ENCODE measurements around the gene PNMT.

DNA sequence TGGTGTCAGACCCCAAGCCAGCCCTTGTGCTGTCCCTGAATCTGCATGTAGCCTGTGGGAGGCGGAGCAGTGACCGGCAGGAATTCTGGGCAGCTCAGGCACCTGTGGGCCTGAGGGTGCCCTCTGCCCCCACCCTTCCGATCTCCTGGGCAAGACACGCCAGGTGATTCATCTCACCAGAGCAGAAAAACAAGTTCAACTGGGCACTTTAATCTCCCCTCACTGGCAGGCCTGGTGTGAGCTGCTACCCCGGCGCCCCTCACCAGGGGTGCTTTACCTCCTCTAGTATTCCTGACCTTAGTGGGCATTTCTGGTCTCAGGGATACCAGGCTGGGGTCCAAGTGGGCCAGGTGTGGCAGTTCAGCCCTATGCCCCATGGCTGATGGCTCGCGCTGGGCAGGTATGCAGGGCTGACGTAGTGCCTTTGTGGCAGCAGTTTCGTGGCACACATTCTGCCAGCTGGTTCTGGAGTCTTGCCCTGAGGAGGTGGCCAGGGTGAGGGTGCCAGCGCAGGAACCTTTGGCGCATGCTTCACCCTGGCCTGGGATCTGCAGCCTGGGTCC is 37.6 kb downstream of the PNMT start:
- TF ChIP-seq, protein P1, sequence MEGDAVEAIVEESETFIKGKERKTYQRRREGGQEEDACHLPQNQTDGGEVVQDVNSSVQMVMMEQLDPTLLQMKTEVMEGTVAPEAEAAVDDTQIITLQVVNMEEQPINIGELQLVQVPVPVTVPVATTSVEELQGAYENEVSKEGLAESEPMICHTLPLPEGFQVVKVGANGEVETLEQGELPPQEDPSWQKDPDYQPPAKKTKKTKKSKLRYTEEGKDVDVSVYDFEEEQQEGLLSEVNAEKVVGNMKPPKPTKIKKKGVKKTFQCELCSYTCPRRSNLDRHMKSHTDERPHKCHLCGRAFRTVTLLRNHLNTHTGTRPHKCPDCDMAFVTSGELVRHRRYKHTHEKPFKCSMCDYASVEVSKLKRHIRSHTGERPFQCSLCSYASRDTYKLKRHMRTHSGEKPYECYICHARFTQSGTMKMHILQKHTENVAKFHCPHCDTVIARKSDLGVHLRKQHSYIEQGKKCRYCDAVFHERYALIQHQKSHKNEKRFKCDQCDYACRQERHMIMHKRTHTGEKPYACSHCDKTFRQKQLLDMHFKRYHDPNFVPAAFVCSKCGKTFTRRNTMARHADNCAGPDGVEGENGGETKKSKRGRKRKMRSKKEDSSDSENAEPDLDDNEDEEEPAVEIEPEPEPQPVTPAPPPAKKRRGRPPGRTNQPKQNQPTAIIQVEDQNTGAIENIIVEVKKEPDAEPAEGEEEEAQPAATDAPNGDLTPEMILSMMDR (IDR thresholded peaks at IDR 0.05): peak in 3 of 6 experiments; percentile 8 to 26 (median 13)
- TF ChIP-seq POLR2A (IDR thresholded peaks at IDR 0.05): no peak
